Transverse colon (tissue), 4 donors: ENCODE measurements around the gene TMEM53. TPM values are rescaled to one million over a fixed set of nuclear protein-coding genes. Genes with fewer than 3 reads are reported as not detected.

Experiments used
- DNase-seq: peaks from one replicate; pipeline ENCODE4 v3.0.0-alpha.2; 2019
- H3K27ac ChIP-seq, 4 donors: fragments of 200-600 bp; sonication (generic); 2 replicates each; pipeline ENCODE4 v1.5.1; 2016 to 2018; ENCODE audit warnings: inconsistent platforms in 4 of 4
- H3K27me3 ChIP-seq: fragments of 200-600 bp; sonication (generic); 2 replicates; pipeline ENCODE4 v1.5.1; 2017; ENCODE audit warnings: inconsistent platforms
- H3K36me3 ChIP-seq, 4 donors: fragments of 200-600 bp; sonication (generic); 2 replicates each; pipeline ENCODE4 v1.5.1; 2017 to 2019; ENCODE audit warnings: inconsistent platforms in 4 of 4
- H3K4me1 ChIP-seq, 4 donors: fragments of 200-600 bp; sonication (generic); 2 replicates each; pipeline ENCODE4 v1.5.1; 2017 to 2020; ENCODE audit warnings: inconsistent platforms in 4 of 4
- H3K4me3 ChIP-seq, 4 donors: fragments of 200-600 bp; sonication (generic); 1 replicate in 1 of 4; 2 replicates in 3 of 4; pipeline versions ENCODE4 v1.5.1 to v1.6.1; 2017 to 2019; ENCODE audit warnings: inconsistent platforms in 4 of 4
- H3K9me3 ChIP-seq, 2 donors: fragments of 200-600 bp; sonication (generic); 2 replicates each; pipeline ENCODE4 v1.5.1; 2017 to 2019; ENCODE audit warnings: inconsistent platforms in 2 of 2
- EP300 ChIP-seq: sonication (generic); formaldehyde crosslinking; IDR thresholded peaks from one replicate; pipeline ENCODE4 v1.6.1; 2017; ENCODE audit warnings: antibody characterized with exemption, low read depth
- POLR2A ChIP-seq: fragments of 450-650 bp; IDR thresholded peaks from one replicate; pipeline ENCODE4 v1.6.1; 2016; ENCODE audit warnings: antibody characterized with exemption, mild to moderate bottlenecking, moderate library complexity
- POLR2AphosphoS5 ChIP-seq, 3 donors: sonication (generic); formaldehyde crosslinking; IDR thresholded peaks; one replicate each; pipeline ENCODE4 v1.6.1; 2016; ENCODE audit warnings: antibody characterized with exemption in 3 of 3
- WGBS, 2 donors: methylation state at CpG; one replicate each; pipeline ENCODE4 v1.1.5; 2018; ENCODE audit warnings: low coverage in 1 of 2; 5-methylcytosine and 5-hydroxymethylcytosine counted together
- in situ Hi-C, 4 donors: fragments of 200-750 bp; cut with MboI; loops; one replicate each; pipeline versions ENCODE4 v1.15.0 to v1.15.1; 2017; ENCODE audit warnings: low sequenced_read_pairs in 3 of 4, low pct_ligation_motif_present in 1 of 4, low pct_unique_long_range_greater_than_20kb in 1 of 4
- intact Hi-C: fragments of 100-400 bp; cut with DNase I; formaldehyde crosslinking; loops from one replicate; pipeline ENCODE4 v1.15.1; 2023; ENCODE audit warnings: low total_unique reads
- total RNA-seq, 4 donors: library from RNA; depleted of rRNA; stranded (reverse); fragments of >200 nt; gene quantifications; one replicate each; pipeline ENCODE4 v1.1.0, GENCODE V29; 2016
- TF ChIP-seq, protein P1 (sequence below), 5 experiments: fragments of 200-600 bp in 3 of 5; fragments of 450-650 bp in 2 of 5; sonication (generic) in 3 of 5; IDR thresholded peaks; 1 replicate in 2 of 5; 2 replicates in 3 of 5; pipeline ENCODE4 v1.5.1; 2016 to 2017; ENCODE audit warnings: antibody characterized with exemption in 5 of 5, inconsistent platforms in 3 of 5, mild to moderate bottlenecking in 2 of 5, moderate library complexity in 1 of 5

The TMEM53 gene
- total RNA-seq, 4 donors from 2014 or later: 14.2 to 40.8 (median 22.9) TPM

GRCh38 chr1:44675186-44675585 lies 905 bp upstream of the TMEM53 start:
- in situ Hi-C loops (no loop called here), intact Hi-C loops (no loop called here)
- TF ChIP-seq EP300: no peak
- TF ChIP-seq, protein P1, sequence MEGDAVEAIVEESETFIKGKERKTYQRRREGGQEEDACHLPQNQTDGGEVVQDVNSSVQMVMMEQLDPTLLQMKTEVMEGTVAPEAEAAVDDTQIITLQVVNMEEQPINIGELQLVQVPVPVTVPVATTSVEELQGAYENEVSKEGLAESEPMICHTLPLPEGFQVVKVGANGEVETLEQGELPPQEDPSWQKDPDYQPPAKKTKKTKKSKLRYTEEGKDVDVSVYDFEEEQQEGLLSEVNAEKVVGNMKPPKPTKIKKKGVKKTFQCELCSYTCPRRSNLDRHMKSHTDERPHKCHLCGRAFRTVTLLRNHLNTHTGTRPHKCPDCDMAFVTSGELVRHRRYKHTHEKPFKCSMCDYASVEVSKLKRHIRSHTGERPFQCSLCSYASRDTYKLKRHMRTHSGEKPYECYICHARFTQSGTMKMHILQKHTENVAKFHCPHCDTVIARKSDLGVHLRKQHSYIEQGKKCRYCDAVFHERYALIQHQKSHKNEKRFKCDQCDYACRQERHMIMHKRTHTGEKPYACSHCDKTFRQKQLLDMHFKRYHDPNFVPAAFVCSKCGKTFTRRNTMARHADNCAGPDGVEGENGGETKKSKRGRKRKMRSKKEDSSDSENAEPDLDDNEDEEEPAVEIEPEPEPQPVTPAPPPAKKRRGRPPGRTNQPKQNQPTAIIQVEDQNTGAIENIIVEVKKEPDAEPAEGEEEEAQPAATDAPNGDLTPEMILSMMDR (IDR thresholded peaks at IDR 0.05): no peak
- no peak for TF ChIP-seq POLR2A
- peaks cover 20 to 50% (median 26%) of the 10 kb centered on the region in 4 donors for H3K4me1 ChIP-seq
- H3K36me3 ChIP-seq: no peaks in the 10 kb centered on the region
- no peaks in the 10 kb centered on the region for H3K27me3 ChIP-seq
- no peak for DNase-seq
- 85 to 90% methylated on average over 7 of the region's 7 CpGs for WGBS, 2 donors
- H3K9me3 ChIP-seq: no peaks in the 10 kb centered on the region
- peak overlapping the region; percentile 94 to 96 (median 96) for H3K27ac ChIP-seq
- peak overlapping the region in 1 of 4 donors; percentile 74 for H3K4me3 ChIP-seq

DNA sequence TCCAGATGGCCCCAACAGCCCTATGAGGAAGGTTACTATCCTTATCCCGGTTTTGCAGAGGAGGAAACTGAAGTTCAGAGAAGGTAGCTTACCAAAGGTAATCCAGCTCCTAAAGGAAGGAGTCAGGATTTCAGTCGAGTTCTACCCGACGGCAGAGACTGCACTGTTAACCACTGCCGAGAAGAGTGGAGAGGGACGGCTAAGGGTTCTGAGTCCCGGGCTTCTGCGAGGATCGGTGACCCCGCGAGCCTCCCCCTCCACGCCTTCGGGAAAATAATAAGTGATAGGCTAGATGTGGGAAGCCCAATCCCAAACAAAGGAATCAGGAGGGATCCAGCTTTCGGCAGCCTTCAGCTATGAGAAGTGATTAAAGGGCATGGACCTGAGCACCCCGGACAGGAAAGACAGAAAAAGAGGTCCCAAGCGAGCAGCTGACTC lies 587 bp downstream of the TMEM53 start:
- H3K4me3 ChIP-seq: peak overlapping the region; percentile 54 to 74 (median 57)
- WGBS, 2 donors: 0% methylated on average over 2 to 14 of the region's 16 CpGs
- intact Hi-C loops: no loop called here

GRCh38 chr1:44672961-44673674 lies 1.2 kb downstream of the TMEM53 start:
- Histone ChIP-seq H3K4me1 (peaks cover 20 to 50% (median 26%) of the 10 kb centered on the region in 4 donors), H3K27me3 (no peaks in the 10 kb centered on the region), H3K4me3 (peak overlapping the region; percentile 54 to 74 (median 57)), H3K36me3 (no peaks in the 10 kb centered on the region), H3K27ac (peak overlapping the region; percentile 94 to 96 (median 96)), H3K9me3 (no peaks in the 10 kb centered on the region)
- no peak for TF ChIP-seq POLR2A
- TF ChIP-seq EP300: no peak
- TF ChIP-seq, protein P1 (IDR thresholded peaks at IDR 0.05): no peak
- no peak for TF ChIP-seq POLR2AphosphoS5 (IDR thresholded peaks at IDR 0.05)
- in situ Hi-C loops: no loop called here
- 76% methylated on average over 14 of the region's 14 CpGs; no CpG with 5 or more reads in 1 of the 2 donors for WGBS, 2 donors
- intact Hi-C loops: no loop called here
- no peak for DNase-seq

More for the DNA sequence above, 587 bp downstream of the TMEM53 start:
- Histone ChIP-seq H3K9me3 (no peaks in the 10 kb centered on the region), H3K4me1 (peaks cover 20 to 50% (median 26%) of the 10 kb centered on the region in 4 donors), H3K27ac (peak overlapping the region; percentile 94 to 96 (median 96)), H3K36me3 (no peaks in the 10 kb centered on the region), H3K27me3 (no peaks in the 10 kb centered on the region)
- TF ChIP-seq, protein P1 (IDR thresholded peaks at IDR 0.05): no peak
- TF ChIP-seq POLR2AphosphoS5 (IDR thresholded peaks at IDR 0.05): peak in 2 of 3 donors; percentile 48 to 66
- no peak for DNase-seq
- in situ Hi-C loops: no loop called here

- no peak for DNase-seq
- Histone ChIP-seq H3K4me1 (peaks cover 20 to 49% (median 26%) of the 10 kb centered on the region in 4 donors), H3K27ac (peak overlapping the region; percentile 94 to 96 (median 96)), H3K9me3 (no peaks in the 10 kb centered on the region), H3K27me3 (no peaks in the 10 kb centered on the region), H3K4me3 (no peak overlapping the region), H3K36me3 (no peaks in the 10 kb centered on the region)
- 85% methylated on average over 13 of the region's 13 CpGs; no CpG with 5 or more reads in 1 of the 2 donors for WGBS, 2 donors
- intact Hi-C loops (no loop called here), in situ Hi-C loops (no loop called here)
- TF ChIP-seq POLR2AphosphoS5 (IDR thresholded peaks at IDR 0.05): no peak
Observed at GRCh38 chr1:44672254-44672955, 1.9 kb downstream of the TMEM53 start.
